MM.1S (cell line): Measurements from ENCODE around the gene TSHB.

ENCODE experiments used
- DNase-seq: peaks from one replicate; pipeline ENCODE4 v3.0.0-alpha.2; 2015
- H2AFZ ChIP-seq: fragments of 300-600 bp; sonication (generic); 2 replicates; pipeline ENCODE4 v1.6.0; 2016; ENCODE audit warnings: antibody characterized with exemption, low read length
- H3F3A ChIP-seq: fragments of 300-600 bp; sonication (generic); 2 replicates; pipeline ENCODE4 v1.6.1; 2016; ENCODE audit warnings: mild to moderate bottlenecking, antibody characterized with exemption, low read length, moderate library complexity, mixed read lengths; ENCODE audit not compliant: insufficient read depth
- H3K27ac ChIP-seq: fragments of 300-600 bp; sonication (generic); 2 replicates; pipeline ENCODE4 v1.5.1; 2016; ENCODE audit warnings: mild to moderate bottlenecking, low read length
- H3K27me3 ChIP-seq: fragments of 300-600 bp; sonication (generic); replicated peaks from 2 replicates; pipeline ENCODE4 v1.6.0; 2016; ENCODE audit warnings: low read length; ENCODE audit not compliant: insufficient read depth
- H3K36me3 ChIP-seq: fragments of 300-600 bp; sonication (generic); replicated peaks from 2 replicates; pipeline ENCODE4 v1.6.1; 2016; ENCODE audit warnings: mild to moderate bottlenecking, low read length, mixed read lengths; ENCODE audit not compliant: insufficient read depth
- H3K4me1 ChIP-seq: fragments of 300-600 bp; sonication (generic); 2 replicates; pipeline ENCODE4 v1.6.1; 2016; ENCODE audit warnings: low read length, mixed read lengths
- H3K4me2 ChIP-seq: fragments of 300-600 bp; sonication (generic); 2 replicates; pipeline ENCODE4 v1.6.0; 2016; ENCODE audit warnings: low read depth, low read length
- H3K4me3 ChIP-seq: fragments of 300-600 bp; sonication (generic); 2 replicates; pipeline ENCODE4 v1.5.1; 2016; ENCODE audit warnings: low read length, mixed read lengths
- H3K79me2 ChIP-seq: fragments of 300-600 bp; sonication (generic); 2 replicates; pipeline ENCODE4 v1.6.1; 2016; ENCODE audit warnings: mixed run types, low read length, mixed read lengths
- H3K9ac ChIP-seq: fragments of 300-600 bp; sonication (generic); 2 replicates; pipeline ENCODE4 v1.6.1; 2016; ENCODE audit warnings: low read length, mixed read lengths
- H3K9me2 ChIP-seq: fragments of 300-600 bp; sonication (generic); replicated peaks from 2 replicates; pipeline ENCODE4 v1.6.1; 2016; ENCODE audit warnings: mild to moderate bottlenecking, low read length, mixed read lengths; ENCODE audit not compliant: insufficient read depth
- H3K9me3 ChIP-seq: fragments of 300-600 bp; sonication (generic); replicated peaks from 2 replicates; pipeline ENCODE4 v1.6.1; 2016; ENCODE audit warnings: mild to moderate bottlenecking, low read length, mixed read lengths; ENCODE audit not compliant: insufficient read depth
- H4K20me1 ChIP-seq: fragments of 300-600 bp; sonication (generic); 2 replicates; pipeline ENCODE4 v1.6.1; 2016; ENCODE audit warnings: mild to moderate bottlenecking, low read length, moderate library complexity, mixed read lengths; ENCODE audit not compliant: insufficient read depth
- EZH2 ChIP-seq: fragments of 300-600 bp; sonication (generic); optimal IDR thresholded peaks from 2 replicates; pipeline ENCODE3; 2017; ENCODE audit warnings: low read depth, mild to moderate bottlenecking, antibody characterized with exemption, low read length, mixed read lengths
- EZH2phosphoT487 ChIP-seq: fragments of 300-600 bp; sonication (generic); IDR thresholded peaks from 2 replicates; pipeline ENCODE4 v1.6.1; 2018; ENCODE audit warnings: antibody characterized with exemption, low read length
- TF ChIP-seq, protein P1 (sequence below): fragments of 300-600 bp; sonication (generic); IDR thresholded peaks from 2 replicates; pipeline ENCODE4 v1.5.1; 2016; ENCODE audit warnings: antibody characterized with exemption, low read length, mixed read lengths

The TSHB gene

DNA sequence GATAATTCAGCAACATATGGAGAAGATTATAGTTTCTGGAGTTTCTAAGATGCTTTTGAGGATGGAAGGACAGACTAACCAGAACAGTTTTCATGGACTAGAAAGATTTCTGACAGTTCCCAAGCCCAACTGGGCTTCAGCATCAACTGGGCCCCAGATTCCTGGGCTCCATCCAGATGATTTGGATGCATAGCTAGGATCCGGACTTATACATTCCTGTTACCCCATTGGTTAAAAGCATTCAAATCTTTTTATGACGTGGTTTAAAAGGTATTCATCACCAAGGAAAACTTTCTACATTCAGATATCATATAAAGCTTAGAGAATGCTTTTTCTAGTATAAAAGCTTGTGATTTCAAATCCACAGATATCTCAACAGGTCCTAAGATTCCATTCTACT, 29.7 kb downstream of the TSHB start:
- H3K4me2 ChIP-seq: no peak overlapping the region
- no peaks in the 10 kb centered on the region for H3K9me2 ChIP-seq
- no peaks in the 10 kb centered on the region for H3K9me3 ChIP-seq
- 0 out of 2 replicates have a peak, but pooled peaks cover 3% of the 10 kb centered on the region for H3F3A ChIP-seq
- H3K9ac ChIP-seq: no peak overlapping the region
- no peaks in the 10 kb centered on the region for H3K36me3 ChIP-seq
- H3K27me3 ChIP-seq: no peaks in the 10 kb centered on the region
- H3K79me2 ChIP-seq: no peaks in the 10 kb centered on the region
- H4K20me1 ChIP-seq: no peaks in the 10 kb centered on the region
- TF ChIP-seq EZH2 (no peak), EZH2phosphoT487 (no peak)
- TF ChIP-seq, protein P1, sequence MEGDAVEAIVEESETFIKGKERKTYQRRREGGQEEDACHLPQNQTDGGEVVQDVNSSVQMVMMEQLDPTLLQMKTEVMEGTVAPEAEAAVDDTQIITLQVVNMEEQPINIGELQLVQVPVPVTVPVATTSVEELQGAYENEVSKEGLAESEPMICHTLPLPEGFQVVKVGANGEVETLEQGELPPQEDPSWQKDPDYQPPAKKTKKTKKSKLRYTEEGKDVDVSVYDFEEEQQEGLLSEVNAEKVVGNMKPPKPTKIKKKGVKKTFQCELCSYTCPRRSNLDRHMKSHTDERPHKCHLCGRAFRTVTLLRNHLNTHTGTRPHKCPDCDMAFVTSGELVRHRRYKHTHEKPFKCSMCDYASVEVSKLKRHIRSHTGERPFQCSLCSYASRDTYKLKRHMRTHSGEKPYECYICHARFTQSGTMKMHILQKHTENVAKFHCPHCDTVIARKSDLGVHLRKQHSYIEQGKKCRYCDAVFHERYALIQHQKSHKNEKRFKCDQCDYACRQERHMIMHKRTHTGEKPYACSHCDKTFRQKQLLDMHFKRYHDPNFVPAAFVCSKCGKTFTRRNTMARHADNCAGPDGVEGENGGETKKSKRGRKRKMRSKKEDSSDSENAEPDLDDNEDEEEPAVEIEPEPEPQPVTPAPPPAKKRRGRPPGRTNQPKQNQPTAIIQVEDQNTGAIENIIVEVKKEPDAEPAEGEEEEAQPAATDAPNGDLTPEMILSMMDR: no peak
- no peak overlapping the region for H3K4me3 ChIP-seq
- no peak for DNase-seq
- no peak overlapping the region for H3K27ac ChIP-seq
- no peak overlapping the region for H2AFZ ChIP-seq
- 0 out of 2 replicates have a peak, but pooled peaks cover 4% of the 10 kb centered on the region for H3K4me1 ChIP-seq

GRCh38 chr1:115060501-115060900, 30.9 kb downstream of the TSHB start:
- no peak overlapping the region for H3K27ac ChIP-seq
- H3F3A ChIP-seq: 0 out of 2 replicates have a peak, but pooled peaks cover 3% of the 10 kb centered on the region
- no peak for DNase-seq
- 0 out of 2 replicates have a peak, but pooled peaks cover 4% of the 10 kb centered on the region for H3K4me1 ChIP-seq
- no peaks in the 10 kb centered on the region for H3K79me2 ChIP-seq
- H3K9me3 ChIP-seq: no peaks in the 10 kb centered on the region
- H4K20me1 ChIP-seq: no peaks in the 10 kb centered on the region
- no peak overlapping the region for H3K4me2 ChIP-seq
- H3K9ac ChIP-seq: no peak overlapping the region
- H3K36me3 ChIP-seq: no peaks in the 10 kb centered on the region
- no peaks in the 10 kb centered on the region for H3K9me2 ChIP-seq
- no peak overlapping the region for H2AFZ ChIP-seq
- H3K27me3 ChIP-seq: no peaks in the 10 kb centered on the region
- TF ChIP-seq, protein P1: no peak
- TF ChIP-seq EZH2 (no peak), EZH2phosphoT487 (no peak)
- H3K4me3 ChIP-seq: no peak overlapping the region

GRCh38 chr1:115062542-115063004, 32.9 kb downstream of the TSHB start:
- Histone ChIP-seq H3K36me3 (no peaks in the 10 kb centered on the region), H3K9me3 (no peaks in the 10 kb centered on the region), H4K20me1 (no peaks in the 10 kb centered on the region), H2AFZ (no peak overlapping the region), H3K79me2 (no peaks in the 10 kb centered on the region), H3K4me3 (no peak overlapping the region), H3F3A (0 out of 2 replicates have a peak, but pooled peaks cover 3% of the 10 kb centered on the region), H3K4me1 (0 out of 2 replicates have a peak, but pooled peaks cover 4% of the 10 kb centered on the region), H3K27me3 (no peaks in the 10 kb centered on the region), H3K4me2 (peak overlapping the region; percentile 16; the same call in 1 of the 2 replicates), H3K9me2 (no peaks in the 10 kb centered on the region), H3K27ac (peak overlapping the region; percentile 56; the same call in 1 of the 2 replicates), H3K9ac (peak overlapping the region; percentile 33; the same call in 1 of the 2 replicates)
- peak; percentile 84 for DNase-seq
- TF ChIP-seq EZH2phosphoT487 (no peak), EZH2 (no peak)
- TF ChIP-seq, protein P1: no peak
